HG02885 (cell line): ENCODE data around the gene LAMTOR5.
A peak's percentile ranks its signal among the peaks of the same experiment; 100 is the strongest.
"Not testable (repeated sequence)": the region's sequence is repeated elsewhere in the genome, so short reads cannot be mapped to it uniquely, and the experiment has no call there.

ENCODE experiments used
- ATAC-seq: cut with Tn5 transposase; IDR thresholded peaks from one replicate; pipeline ENCODE4 v1.9.1; 2021; ENCODE audit warnings: mild to moderate bottlenecking; ENCODE audit not compliant: unreplicated experiment, poor library complexity

The LAMTOR5 gene

GRCh38 chr1:110407260-110408210, at the start of gene LAMTOR5:
TSS of gene LAMTOR5 (minus strand) at chr1:110407694. CDS start at chr1:110407620, 74 bp downstream.
- ATAC-seq = peak; percentile 92

DNA sequence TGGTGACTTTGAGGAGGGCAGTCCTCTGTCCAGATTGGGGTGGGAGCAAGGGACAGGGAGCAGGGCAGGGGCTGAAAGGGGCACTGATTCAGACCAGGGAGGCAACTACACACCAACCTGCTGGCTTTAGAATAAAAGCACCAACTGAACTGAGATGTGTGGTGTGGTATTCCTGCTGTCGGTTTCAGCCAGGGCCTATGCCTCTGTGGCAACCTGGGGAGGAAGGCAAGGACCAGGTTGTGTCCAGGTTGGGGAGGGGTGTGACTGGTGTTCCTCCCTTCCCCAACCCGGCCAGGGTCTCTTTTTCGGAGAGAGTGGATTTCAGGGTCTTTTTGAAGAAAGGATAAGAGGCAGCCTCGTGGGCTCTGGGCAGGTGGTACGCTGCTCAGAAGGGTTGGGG, 49.7 kb upstream of the LAMTOR5 start:
- ATAC-seq = no peak

GRCh38 chr1:110455151-110455550, 47.7 kb upstream of the LAMTOR5 start:
- ATAC-seq = no peak

GRCh38 chr1:110454328-110454727, 46.8 kb upstream of the LAMTOR5 start:
- ATAC-seq = no peak

- no peak for ATAC-seq
These were observed 46.3 kb upstream of the LAMTOR5 start for GRCh38 chr1:110453829-110454228.

- no peak for ATAC-seq
These were observed 44.8 kb upstream of the LAMTOR5 start for GRCh38 chr1:110452330-110452729.

DNA sequence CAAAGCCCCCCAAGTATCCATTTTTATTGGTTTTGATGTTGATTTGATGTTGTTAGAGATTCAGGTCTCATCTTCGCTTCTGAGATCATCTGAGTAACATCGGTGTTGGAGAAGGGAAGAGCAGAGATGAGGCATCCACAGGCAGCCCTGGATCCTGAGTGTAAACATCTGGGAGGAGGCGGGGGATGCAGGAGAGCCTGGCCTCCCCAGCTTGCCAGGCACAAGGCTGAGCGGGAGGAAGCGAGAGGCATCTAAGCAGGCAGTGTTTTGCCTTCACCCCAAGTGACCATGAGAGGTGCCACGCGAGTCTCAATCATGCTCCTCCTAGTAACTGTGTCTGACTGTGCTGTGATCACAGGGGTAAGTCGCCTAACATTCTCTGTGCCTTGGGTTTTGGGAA, 43.4 kb upstream of the LAMTOR5 start, which contains the start of gene PROK1:
PROK1 (plus strand) TSS at position 221 of the 400 bp plus-strand sequence; CDS start at position 289, 68 bp downstream.
- ATAC-seq = no peak

DNA sequence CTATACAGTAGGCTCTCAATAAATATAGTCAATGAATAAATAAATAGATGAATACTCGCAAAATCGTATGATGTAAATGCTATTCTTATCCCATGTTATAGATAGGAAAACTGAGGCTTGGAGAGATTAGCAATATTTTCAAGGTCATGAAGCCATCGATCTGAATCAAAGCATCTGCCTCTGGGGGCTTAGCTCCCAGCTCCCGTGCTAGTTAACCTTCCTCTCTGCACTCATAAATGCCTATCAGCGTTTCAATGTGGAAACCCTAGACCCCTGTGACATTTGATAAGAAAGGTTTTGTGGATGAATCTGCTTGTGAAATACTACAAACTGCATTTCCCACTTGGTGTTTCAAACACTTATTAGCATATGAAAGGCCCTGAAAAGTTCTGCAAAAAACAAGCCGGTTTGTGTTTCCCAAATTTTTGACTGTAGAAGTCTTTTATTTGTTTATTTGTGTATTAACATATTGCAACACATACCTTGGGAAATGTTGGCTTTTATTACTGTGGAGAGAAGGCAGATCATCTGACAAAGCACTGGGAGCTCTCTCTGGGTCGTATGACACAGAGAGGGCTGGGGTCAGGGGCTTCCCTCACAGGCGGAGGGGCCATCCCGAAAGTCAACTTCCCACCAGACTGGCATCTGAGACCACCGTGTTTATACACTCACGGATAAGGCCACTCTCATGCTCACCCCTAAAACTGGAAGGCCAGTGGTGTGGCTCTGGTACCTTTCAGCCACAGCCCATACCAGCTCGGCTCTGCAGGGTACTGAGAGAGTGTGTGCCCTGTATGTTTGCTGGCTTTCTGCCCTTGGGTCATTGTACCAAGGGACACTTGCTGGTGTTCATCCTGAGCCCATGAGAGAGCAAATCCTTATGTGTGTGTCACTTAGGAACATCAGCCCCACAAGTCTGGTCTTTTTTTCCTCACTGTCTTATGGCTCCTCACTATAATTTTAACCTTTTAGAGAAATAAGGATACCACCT, 42.5 kb upstream of the LAMTOR5 start:
- ATAC-seq = no peak

- ATAC-seq = no peak
These were observed 37.1 kb upstream of the LAMTOR5 start for GRCh38 chr1:110444561-110444960.

- no peak for ATAC-seq
These were observed 36.0 kb upstream of the LAMTOR5 start for GRCh38 chr1:110443451-110443850.

GRCh38 chr1:110441888-110442287, 34.4 kb upstream of the LAMTOR5 start:
- no peak for ATAC-seq

DNA sequence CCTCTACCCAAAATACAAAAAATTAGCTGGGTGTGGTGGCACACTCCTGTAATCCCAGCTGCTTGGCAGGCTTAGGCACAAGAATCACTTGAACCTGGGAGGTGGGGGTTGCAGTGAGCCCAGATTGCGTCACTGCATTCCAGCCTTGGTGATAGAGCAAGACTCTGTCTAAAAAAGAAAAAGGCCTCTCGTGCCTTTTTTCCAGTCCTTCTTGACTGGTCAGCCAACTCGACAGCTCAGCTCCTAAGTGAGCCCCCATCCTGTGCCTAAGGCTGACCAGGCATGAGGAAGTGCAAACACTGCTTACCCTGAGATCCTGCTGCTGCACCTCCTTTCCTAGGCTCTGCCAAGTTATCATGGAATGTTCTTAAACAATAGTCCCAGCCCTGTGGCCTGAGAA, 33.4 kb upstream of the LAMTOR5 start:
- ATAC-seq = no peak

DNA sequence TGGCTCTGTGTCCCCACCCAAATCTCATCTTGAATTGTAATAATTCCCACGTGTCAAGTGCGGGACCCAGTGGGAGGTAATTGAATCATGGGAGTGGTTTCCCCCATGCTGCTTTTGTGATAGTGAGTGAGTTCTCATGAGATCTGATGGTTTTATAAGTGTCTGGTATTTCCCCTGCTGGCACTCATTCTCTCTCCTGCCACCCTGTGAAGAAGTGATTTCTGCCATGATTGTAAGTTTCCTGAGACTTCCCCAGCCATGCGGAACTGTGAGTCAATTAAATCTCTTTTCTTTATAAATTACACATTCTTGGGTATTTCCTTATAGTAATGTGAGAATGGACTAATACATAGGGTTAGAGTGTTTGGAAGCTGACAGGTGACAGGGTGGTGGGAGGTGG, 32.4 kb upstream of the LAMTOR5 start:
- not testable (repeated sequence) for ATAC-seq

GRCh38 chr1:110438893-110439292, 31.4 kb upstream of the LAMTOR5 start:
- ATAC-seq = no peak

- ATAC-seq = not testable (repeated sequence)
These were observed 30.3 kb upstream of the LAMTOR5 start for GRCh38 chr1:110437645-110438299.

GRCh38 chr1:110436635-110437034, 29.1 kb upstream of the LAMTOR5 start:
- no peak for ATAC-seq

- no peak for ATAC-seq
These were observed 27.5 kb upstream of the LAMTOR5 start for GRCh38 chr1:110434946-110435345.

DNA sequence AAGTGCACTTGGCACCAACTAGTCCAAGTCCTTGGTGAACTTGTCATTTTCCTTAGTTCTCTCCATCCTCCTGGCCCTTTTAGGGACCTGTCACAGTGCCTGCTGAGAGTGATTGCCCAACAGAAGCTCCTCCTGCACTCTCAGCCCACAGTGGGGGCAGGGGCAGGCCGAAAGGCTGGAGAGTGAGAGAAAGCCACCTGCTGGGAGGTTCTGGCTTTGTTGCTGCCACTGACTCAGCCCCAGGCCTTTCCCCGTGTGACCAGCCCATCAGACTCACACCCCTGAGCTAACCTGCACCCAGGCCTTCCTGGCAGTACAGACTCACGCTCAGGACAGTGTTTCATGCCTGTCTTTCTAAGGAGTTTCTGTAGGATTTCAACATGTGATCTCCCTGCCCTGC, 26.3 kb upstream of the LAMTOR5 start:
- no peak for ATAC-seq

DNA sequence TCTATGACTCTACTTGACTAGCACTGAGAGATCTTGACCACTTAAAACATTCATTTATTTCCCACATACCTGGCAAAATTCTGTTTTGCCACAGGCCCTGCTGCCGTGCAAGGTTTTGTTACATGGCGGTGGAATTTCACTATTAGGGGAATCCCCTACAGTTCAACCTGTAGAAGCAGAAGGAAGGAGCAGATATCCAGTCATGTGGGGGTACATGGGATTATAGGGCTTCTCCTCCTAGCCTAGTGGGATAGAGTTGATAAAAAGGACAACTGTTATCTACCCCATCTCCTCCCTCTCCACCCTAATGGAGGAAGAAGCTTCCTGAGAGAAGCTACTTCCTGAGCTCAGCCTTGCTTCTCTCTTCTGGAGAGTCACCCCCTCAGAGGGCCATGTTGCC, 25.7 kb upstream of the LAMTOR5 start:
- no peak for ATAC-seq

DNA sequence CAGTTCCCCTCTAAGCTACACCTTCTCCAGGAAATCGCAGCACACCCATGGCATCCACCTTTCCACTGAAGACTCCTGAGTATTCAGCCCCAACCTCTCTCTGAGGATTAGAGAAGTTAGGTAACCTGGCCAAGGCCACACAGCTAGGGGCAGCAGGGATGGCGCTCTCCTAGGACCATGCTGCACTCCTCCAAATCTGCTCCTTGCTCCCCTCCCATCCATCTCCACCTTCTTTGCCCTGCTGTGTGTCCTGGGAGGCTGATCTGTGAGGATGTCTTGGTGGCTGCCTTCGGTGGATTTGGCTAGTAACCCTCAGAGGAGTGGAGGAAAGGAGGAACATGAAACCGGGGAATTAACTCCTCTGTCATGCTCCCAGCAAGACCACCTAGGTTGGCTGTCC, 23.4 kb upstream of the LAMTOR5 start:
- ATAC-seq = no peak
